ENCODE results near the gene KLHL29. TPM values are rescaled to one million over a fixed set of nuclear protein-coding genes. Genes with fewer than 3 reads are reported as not detected.

KLHL29 gene
- total RNA-seq, 1 experiment from 2014 or later: 5.2 TPM

GRCh38 chr2:23592061-23592685 is 207.2 kb downstream of the KLHL29 start:
- DNase-seq (ENCODE audit: low read depth): no peak

- DNase-seq (ENCODE audit: low read depth): no peak
Observed at GRCh38 chr2:23592898-23593751, 208.1 kb downstream of the KLHL29 start.

- no peak for DNase-seq (ENCODE audit: low read depth)
Observed at GRCh38 chr2:23593752-23594459, 208.9 kb downstream of the KLHL29 start.

GRCh38 chr2:23594460-23594825 is 209.5 kb downstream of the KLHL29 start:
- DNase-seq (ENCODE audit: low read depth): no peak

- no peak for DNase-seq (ENCODE audit: low read depth)
Observed at GRCh38 chr2:23595021-23595420, 210.0 kb downstream of the KLHL29 start.

- DNase-seq (ENCODE audit: low read depth): peak; percentile 95
Observed at GRCh38 chr2:23595601-23596251, 210.7 kb downstream of the KLHL29 start.

GRCh38 chr2:23596316-23596885 is 211.4 kb downstream of the KLHL29 start:
- peak; percentile 78 for DNase-seq (ENCODE audit: low read depth)

- no peak for DNase-seq (ENCODE audit: low read depth)
Observed at GRCh38 chr2:23597687-23598086, 212.7 kb downstream of the KLHL29 start.

- no peak for DNase-seq (ENCODE audit: low read depth)
Observed at GRCh38 chr2:23599006-23599405, 214.0 kb downstream of the KLHL29 start.

GRCh38 chr2:23599667-23600066 is 214.7 kb downstream of the KLHL29 start:
- no peak for DNase-seq (ENCODE audit: low read depth)

- no peak for DNase-seq (ENCODE audit: low read depth)
Observed at GRCh38 chr2:23600346-23600745, 215.4 kb downstream of the KLHL29 start.

GRCh38 chr2:23601301-23601965 is 216.5 kb downstream of the KLHL29 start:
- DNase-seq (ENCODE audit: low read depth): peak; percentile 33

GRCh38 chr2:23602116-23602515 is 217.1 kb downstream of the KLHL29 start:
- peak; percentile 96 for DNase-seq (ENCODE audit: low read depth)

GRCh38 chr2:23603156-23603555 is 218.2 kb downstream of the KLHL29 start:
- no peak for DNase-seq (ENCODE audit: low read depth)

- DNase-seq (ENCODE audit: low read depth): no peak
Observed at GRCh38 chr2:23603581-23603980, 218.6 kb downstream of the KLHL29 start.

GRCh38 chr2:23604731-23605130 is 219.8 kb downstream of the KLHL29 start:
- no peak for DNase-seq (ENCODE audit: low read depth)

GRCh38 chr2:23605236-23605635 is 220.3 kb downstream of the KLHL29 start:
- no peak for DNase-seq (ENCODE audit: low read depth)

- DNase-seq (ENCODE audit: low read depth): no peak
Observed at GRCh38 chr2:23606196-23606595, 221.2 kb downstream of the KLHL29 start.

GRCh38 chr2:23606968-23607367 is 222.0 kb downstream of the KLHL29 start:
- DNase-seq (ENCODE audit: low read depth): peak; percentile 95

GRCh38 chr2:23607925-23608324 is 222.9 kb downstream of the KLHL29 start:
- DNase-seq (ENCODE audit: low read depth): no peak

- DNase-seq (ENCODE audit: low read depth): no peak
Observed at GRCh38 chr2:23609254-23609653, 224.3 kb downstream of the KLHL29 start.

Measured in LHCN-M2 (cell line).